AG08395 (cell line): Measurements from ENCODE around the gene RPL15.
A peak's percentile ranks its signal among the peaks of the same experiment; 100 is the strongest.
"Not testable (repeated sequence)": the region's sequence is repeated elsewhere in the genome, so short reads cannot be mapped to it uniquely, and the experiment has no call there.

Experiments
- DNase-seq: peaks from one replicate; pipeline ENCODE4 v3.0.0; 2012; ENCODE audit warnings: mixed read lengths, low spot score

RPL15 gene

DNA sequence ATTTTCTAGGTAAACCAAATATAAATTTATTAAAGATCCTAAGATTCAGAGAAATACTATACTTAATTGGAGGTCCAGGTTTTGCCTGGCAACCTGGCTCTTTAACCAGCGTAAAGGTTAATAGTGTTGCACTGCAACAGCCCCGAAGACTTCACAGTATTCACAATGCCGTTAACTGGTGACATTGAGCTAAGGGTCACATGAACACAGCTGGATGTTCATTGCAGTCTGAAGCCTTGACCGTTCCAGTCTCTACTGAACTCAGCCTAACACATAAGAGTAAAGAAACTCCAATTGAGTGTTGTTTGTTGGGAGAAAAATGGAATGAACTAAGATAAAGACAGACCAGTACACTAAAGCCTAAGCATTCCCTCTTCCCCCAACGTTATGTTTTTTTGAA, 27.0 kb upstream of the RPL15 start:
- DNase-seq: no peak

DNA sequence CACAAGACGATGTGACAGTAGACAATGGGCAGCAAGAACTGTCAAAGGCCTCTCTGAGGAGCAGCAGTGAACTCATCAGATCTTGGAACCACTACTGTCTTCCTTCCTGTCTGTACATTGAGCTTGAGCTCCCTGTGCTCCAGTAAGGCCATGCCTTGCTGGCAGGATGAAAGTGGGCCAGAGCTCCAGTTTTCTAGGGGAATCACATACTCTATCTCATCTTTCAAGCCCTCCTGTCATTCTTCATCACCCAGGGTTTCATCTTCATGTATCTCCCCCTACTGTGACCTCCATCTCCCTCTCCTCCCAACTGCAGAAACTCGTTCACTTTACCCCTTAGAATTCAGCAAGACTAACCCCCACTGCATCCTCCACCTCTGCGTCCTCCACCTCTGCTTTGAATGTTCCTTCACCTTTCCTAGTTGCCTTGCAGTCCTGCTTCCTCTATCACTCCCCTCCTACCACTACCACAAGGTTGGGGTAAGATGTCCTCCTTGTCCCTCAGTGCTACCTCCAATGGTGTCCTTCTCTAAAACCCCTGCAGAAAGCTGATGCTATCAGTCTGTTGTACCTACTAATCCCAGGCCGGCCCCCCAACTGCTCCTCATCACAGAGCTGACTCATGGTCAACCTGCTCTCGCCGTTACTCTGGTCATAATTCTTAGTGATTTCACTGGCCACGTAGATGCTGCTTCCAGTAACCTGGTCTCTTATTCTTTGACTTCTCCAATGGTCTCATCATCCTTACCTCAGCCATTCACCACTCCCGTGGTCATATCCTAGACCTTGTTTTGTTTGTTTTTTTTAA, 22.5 kb upstream of the RPL15 start:
- no peak for DNase-seq

DNA sequence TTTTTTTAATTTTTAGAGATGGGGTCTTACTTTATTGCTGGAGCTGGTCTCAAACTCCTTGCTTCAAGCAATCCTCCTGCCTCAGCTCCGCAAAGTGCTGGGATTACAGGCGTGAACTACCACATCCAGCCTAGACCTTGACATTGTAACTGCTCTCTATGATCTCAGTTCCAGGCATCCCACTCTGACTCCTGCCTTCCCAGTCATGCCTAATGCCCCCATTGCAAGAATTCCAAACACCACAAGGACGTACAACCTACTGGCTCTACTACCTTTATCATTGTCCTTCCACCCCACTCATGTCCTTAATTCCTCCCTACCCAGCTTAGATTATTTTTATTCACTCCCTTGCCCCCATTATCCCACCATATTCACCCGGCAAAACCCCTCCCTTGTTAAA, 21.8 kb upstream of the RPL15 start:
- DNase-seq: no peak

DNA sequence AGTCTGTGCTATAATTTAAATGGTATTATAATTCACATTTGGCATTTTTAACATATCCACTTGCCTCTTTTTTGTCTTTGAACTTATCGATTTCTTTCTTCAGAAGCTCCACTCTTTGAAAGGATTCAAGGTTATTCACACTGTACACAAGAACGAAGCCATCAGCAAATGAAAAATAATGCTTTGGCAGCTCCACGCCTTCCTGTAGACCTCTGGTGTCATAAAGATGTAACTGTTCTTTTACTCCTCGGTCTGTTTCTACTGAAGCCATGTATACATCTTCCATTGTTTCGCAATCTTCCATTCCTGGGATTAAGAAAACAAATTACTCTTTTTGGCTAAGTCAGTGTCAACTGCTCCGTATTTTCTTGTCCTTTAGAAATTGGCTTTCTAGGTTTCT, 16.2 kb upstream of the RPL15 start:
- peak; percentile 8 for DNase-seq

DNA sequence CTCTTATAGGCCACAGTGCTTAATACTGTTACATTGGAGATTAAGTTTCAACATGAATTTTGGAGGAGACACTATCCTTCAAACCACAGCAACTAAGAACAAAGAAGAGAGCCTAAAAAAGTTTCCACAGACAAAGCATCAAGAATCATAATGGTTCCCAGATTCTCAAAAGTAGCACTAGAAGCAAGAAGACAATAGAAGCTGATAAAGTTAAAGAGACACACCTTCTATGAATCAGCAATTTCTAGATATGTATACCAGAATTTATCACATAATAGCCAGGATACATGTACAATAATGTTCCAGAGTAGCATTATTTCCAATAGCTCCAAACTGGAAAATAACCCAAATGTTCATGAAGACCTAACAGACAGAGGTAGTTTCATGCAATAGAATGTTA, 12.4 kb upstream of the RPL15 start:
- no peak for DNase-seq

DNA sequence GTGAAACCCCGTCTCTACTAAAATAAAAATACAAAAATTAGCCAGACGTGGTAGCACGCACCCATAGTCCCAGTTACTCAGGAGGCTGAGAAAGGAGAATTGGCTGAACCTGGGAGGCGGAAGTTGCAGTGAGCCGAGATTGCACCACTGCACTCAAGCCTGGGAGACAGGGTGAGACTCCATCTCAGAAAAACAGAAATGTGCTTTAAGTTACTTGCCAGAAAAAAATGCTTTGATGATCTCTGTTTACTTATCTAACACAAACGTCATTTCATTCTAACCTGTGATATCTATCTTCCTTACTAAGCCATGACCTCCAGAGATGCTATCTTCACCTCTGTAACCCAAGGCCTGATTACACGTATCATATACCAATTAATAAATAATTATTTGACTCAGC, 7.6 kb upstream of the RPL15 start:
- DNase-seq: no peak

DNA sequence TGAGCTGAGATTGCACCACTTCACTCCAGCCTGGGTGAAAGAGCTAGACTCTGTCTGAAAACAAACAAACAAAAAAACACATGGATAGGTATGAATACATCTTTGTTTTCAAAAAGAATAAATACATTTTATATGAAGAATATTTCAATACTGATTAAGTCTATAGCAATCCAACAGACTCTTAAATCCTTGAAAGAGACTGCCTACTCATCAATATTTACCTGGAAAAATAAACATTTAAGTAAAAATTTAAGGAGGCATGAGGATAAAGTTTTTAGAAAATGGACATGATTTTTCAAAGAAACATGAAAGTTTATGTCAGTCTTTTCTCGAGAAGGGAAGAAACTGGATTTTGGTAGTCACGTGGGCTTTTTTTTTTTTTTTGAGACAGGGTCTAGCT, 5.5 kb upstream of the RPL15 start:
- no peak for DNase-seq

DNA sequence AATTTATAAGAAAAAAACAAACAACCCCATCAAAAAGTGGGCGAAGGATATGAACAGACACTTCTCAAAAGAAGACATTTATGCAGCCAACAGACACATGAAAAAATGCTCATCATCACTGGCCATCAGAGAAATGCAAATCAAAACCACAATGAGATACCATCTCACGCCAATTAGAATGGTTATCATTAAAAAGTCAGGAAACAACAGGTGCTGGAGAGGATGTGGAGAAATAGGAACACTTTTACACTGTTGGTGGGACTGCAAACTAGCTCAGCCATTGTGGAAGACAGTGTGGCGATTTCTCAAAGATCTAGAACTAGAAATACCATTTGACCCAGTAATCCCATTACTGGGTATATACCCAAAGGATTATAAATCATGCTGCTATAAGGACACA, 4.6 kb upstream of the RPL15 start:
- DNase-seq: not testable (repeated sequence)

DNA sequence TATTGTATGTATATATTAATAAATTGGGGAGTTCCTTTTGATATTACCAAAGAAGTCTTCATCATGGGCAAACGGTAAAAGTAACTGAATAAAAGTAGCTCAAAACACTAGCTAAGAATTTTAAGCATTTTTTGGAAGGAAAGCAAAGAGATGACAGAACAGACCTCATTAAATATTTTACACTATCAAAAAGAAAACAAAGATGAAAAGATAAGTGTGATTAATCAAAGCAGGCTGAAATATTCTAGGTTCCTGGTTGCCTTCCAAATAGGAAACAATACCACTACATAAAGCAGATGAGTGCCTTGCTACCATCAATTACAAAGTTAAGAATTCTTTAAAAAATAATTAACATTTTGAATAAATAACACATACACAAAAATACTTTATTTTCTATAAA, 3.8 kb upstream of the RPL15 start:
- DNase-seq: no peak

DNA sequence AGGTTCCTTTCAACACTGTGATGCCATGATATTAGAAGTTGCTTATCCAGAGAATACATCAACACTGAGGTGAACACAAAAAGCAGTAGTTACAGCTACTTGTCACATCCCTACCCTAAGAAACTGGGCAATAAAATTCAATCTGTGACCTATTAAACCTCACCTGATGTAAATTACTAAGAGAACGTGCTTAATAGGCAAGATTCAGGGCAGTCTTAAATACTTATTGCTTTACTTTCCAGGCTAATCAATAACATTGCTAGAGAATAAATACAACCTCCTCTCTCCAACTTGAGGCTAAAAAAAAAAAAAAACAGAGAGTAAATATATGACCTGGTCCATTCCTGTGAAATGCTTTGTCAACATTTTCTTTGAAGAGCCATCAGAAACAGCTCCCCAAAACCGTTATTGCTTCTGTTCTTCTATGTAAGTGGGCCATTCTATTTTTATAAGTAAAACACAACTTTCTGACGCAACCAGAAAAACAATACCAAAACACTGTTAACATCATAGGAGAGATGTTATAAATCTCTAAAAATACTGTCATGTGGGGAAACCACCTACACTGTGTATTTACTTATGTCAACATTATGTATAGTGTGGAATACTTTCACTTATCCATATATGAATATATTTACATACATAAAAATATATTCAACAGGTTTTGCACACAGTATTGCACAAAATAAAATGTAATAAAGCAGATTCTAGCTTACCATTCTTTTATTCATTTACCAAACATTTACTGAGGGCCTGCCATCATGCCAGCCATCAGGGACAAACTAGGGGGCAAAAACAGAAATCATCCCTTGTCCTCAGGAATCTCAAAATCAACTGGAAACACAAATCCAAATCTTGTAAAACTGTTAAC, 2.8 kb upstream of the RPL15 start:
- DNase-seq: no peak

DNA sequence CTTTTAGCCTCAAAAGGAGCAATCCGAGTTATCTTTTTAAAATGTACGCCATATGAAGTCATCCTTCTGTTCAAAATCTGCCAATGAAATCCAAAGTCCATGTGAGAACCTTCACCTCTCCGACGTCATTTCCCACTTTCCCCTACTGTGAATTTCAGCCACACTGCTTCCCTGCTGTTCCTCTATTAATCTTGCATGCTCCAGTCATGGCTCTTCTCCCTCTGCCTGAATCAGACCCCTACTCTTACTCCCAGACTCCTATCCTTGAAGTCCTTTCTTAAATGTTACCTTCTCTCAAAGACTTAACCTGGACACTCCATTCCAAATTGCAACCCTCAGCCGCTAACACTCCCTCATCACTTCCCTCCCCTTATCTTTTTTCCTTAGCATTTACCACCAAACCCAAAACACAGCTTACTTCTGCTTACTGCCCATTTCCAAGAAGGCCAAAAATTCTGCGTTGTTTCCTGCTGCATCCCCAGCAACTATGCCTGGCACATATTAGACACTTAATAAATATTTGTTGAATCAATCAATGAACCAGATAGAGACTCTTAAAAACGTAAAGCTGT, 1.3 kb upstream of the RPL15 start:
- DNase-seq: no peak

DNA sequence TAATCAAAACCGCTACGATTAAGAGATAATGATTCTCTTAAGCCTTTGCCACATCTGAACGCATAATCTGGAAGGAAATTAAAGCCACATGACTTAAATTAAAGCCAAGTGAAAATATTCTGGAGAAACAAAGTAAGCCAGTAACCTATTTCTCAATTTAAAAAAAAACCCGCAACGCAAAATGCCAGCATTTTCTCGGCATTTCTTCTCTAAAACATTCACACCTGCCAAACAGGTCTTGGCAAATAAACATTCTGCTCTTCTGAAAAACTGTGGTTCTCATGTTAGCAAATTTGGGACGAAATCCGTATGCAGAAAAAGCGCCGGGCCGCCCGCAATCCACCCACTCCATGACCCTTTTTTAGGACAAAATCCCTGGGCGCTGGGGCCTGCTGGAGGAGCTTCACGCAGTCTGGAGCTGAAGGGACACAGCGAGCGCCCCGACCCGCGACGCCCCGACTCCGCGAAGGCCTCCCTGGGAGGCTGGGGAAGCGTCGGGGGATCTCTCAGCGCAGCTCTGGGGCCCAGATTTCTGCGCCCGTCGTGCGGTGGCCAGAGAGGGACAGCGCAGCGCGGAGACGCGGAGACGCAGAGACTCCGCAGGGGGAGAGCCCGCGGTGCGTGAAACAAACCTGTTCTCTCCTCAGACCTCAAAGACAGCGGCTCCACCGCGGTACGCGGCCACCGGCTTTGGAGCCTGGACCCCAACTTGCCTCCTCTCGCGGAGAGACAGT, 613 bp upstream of the RPL15 start:
- peak; percentile 39 for DNase-seq

DNA sequence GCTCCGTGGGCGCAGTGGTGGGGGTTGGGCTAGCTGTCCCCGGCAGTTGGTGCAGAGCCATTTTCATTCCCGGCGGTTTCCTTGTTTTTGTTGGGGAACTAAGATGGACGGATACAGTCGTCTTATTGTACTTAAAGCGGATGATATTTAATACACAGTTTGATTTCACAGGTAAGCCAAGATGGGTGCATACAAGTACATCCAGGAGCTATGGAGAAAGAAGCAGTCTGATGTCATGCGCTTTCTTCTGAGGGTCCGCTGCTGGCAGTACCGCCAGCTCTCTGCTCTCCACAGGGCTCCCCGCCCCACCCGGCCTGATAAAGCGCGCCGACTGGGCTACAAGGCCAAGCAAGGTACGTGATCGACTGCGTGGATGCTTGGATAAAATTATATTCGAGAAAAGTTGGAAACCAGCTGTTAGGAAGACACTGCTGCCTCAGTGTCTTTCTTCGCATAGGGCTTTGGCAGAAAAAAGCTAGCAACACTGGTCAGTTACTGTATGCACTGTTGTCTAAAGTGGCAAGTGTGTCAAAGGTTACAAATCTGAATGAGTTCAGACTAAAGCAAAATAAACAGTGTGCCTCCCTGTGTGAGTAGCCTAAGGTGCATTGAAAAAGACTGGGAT, 859 bp downstream of the RPL15 start:
- DNase-seq: peak; percentile 60

DNA sequence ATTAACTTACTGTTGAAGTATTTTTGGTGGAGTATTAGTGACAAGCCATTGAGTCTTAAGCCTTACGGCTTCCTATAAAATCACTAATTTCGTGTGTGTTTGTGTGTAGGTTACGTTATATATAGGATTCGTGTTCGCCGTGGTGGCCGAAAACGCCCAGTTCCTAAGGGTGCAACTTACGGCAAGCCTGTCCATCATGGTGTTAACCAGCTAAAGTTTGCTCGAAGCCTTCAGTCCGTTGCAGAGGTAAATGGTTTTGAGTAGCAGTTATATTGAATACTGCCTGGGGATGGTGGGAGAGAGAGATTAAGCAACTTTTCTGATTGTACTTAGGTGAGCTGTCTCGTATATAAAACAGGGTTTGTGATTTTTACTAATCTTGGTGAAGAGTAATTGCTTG, 1.4 kb downstream of the RPL15 start:
- DNase-seq: not testable (repeated sequence)

DNA sequence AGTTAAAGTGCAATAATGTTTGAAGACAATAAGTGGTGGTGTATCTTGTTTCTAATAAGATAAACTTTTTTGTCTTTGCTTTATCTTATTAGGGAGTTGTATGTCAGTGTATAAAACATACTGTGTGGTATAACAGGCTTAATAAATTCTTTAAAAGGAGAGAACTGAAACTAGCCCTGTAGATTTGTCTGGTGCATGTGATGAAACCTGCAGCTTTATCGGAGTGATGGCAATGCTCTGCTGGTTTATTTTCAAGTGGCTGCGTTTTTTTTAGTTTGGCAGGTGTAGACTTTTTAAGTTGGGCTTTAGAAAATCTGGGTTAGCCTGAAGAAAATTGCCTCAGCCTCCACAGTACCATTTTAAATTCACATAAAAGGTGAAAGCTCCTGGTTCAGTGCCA, 2.7 kb downstream of the RPL15 start:
- DNase-seq: no peak

DNA sequence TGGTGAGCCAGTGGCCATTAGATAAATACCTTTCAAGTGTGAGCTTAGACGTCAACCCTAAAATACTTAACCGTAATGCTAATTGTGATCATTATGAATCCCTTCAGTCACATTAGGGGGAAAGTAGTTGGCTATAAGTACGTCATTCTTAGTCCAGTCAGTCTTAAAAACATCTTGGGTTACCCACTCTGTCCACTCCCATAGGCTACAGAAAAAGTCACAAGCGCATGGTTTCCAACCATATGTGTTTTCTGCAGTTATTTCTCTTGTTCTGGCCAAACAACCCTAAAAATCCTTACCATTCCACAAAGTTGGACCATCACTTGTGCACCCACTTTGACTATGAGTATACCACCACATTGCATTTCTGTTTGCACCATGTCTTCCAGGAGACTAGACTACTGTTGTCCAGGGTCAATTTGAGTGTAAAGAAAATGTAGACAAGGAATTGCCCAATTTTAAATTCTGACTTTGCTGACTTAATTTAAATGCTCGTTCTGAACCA, 3.3 kb downstream of the RPL15 start:
- no peak for DNase-seq

DNA sequence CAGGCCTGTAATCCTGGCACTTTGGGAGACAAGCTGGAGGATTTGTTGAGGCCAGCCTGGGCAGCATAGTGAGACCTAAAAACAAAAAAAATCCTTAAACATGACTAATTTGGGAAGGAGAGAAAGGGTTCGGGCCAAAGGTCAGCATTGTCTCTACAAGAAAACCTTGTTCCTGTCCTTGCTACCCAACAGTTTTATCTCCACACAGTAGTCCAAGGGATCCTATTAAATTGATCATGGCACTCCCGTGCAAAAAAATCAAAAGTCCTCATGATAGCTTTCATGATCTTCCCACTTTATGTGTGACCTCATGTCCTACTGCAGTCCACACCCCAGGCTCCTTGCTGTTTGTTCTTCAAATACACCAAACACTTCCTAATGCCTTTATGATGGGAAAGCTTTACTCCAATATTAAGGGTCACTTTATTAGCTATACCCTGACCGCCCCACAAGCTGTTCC, 4.2 kb downstream of the RPL15 start:
- no peak for DNase-seq

DNA sequence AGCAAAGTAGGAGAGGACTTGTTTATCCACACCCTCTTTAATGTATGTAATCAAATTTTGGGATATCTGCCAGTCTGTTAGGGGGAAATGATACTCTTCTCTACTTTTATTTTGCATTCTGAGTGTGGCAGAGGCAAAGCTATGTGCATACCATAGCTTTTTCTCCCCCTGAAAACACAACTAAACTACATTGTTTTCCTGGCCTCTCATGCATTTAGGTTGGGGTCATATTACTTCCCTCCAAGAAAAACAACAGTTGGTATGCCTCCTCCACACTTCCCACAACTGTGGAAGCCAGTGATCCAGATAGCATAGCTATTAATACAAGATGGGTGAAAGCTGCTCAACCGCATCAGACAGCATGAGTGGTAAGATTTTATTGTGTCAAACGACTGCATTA, 6.9 kb downstream of the RPL15 start:
- DNase-seq: no peak

DNA sequence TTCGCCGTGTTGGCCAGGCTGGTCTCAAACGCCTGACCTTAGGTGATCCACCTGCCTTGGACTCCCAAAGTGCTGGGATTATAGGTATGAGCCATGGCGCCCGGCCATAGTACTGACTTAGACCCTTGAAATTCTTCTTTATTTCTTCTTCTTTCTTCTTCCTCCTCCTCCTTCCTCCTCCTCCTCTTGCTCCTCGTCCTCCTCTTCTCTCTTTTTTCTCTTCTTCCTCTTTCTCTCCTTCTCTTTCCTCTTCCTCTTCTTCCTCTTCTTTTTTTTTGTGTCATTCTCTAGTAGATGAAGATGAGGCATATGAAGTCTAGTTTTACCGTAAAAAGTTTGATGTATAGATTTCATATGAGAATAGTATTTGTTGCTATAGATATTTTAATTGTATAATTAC, 9.3 kb downstream of the RPL15 start:
- DNase-seq: no peak

DNA sequence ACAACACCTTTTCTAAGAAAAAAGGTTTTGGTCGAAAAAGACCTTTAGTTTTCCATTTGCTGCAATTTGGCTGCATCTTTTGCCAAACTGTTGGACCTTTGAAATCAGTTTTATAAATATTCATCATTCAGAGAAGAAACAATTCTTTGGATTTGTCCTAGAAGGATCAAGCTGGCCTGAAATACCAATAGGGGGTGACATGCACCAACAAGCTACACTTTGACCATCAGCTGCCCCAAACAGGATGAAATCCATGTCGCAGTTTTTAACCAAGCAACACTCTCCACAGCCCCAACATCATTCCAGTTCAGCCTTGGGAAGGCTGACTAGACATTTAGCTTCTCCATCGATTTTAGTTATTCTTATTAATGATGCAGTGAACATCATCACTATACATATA, 9.8 kb downstream of the RPL15 start:
- DNase-seq: no peak

DNA sequence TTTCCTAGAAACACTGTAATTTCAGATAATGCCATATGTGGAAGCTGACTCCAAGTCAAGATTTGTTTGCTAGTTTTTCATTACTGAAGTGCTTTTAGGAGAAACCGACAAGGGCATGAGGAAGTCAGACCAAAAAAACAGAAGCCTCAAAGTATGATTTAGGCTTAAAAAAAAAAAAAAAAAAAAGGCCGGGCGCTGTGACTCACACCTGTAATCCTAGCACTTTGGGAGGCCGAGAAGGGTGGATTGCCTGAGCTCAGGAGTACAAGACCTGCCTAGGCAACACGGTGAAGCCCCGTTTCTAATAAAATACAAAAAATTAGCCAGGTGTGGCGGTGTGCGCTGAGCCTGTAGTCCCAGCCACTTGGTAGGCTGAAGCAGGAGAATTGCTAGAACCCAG, 11.6 kb downstream of the RPL15 start:
- DNase-seq: no peak

DNA sequence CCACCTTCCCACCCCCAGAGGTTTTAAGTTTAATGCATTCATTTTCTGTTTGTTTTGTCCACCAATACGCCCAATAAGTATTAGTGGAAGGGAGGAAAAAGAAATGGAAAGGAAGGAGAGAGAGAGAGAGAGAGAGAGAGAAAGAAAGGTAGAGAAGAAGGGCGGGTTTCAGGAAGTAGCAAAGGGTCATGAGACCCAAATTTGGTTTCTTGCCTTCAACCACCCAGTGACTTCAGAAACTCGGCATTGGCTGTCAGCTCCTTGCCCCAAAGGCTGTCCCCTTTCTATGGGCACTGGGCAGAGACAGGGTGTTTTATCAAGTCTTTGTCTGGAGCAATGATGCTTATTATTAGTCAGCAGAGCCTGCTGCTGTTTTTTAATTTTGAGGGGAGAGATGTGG, 14.7 kb downstream of the RPL15 start:
- DNase-seq: no peak
